ENCODE results near the gene MMP7. TPM values are rescaled to one million over a fixed set of nuclear protein-coding genes. Genes with fewer than 3 reads are reported as not detected.

The MMP7 gene
- total RNA-seq, 2 experiments from 2014 or later = not detected

DNA sequence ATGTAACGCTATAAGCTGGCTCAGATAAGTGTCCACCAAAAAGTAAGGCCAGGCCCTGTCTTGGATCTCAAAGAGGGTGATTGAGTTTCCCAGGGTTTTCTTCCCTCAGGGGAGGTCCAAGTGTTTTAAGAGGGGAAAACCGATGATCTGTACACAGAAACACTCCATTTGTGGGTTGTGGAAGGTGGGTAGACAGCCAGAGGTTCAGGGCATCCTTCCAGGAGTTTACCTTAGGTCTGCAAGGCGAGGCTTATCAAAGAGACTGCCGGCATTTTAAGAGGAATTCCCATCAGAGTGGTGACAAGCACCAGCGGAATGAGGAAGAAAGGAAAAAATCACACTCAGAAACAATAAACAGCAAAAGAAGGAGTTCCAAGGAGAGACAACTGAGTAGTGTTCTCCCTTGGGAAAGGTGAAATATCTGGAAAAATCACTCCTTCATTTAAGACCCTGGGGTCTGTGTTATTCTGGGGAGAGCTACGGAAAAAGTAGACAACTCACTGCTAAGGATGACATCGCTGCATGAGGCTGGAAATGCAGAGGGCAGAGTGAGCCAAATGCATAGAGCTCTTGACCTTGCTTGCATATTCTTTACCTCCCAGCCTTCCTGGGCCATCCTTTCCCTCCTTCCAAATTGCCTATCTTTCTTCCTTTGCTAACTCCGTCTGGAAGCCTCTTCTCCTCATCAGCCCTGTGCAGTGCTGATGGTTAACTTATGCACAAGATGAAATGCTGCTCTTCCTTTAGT is 22.1 kb upstream of the MMP7 start:
- no peak overlapping the region for H3K4me3 Mint-ChIP-seq
- Histone ChIP-seq H3K27me3 (ENCODE audit: control insufficient read depth in 1 of 2, insufficient read depth in 2 of 2, low read length in 2 of 2) (no peaks in the 10 kb centered on the region), H3K27ac (ENCODE audit: low read depth in 1 of 2, low read length in 2 of 2) (no peak overlapping the region), H3K4me3 (ENCODE audit: low read length) (no peak overlapping the region), H3K4me1 (ENCODE audit: insufficient read depth, low read length) (no peaks in the 10 kb centered on the region), H3K36me3 (ENCODE audit: insufficient read depth, low read length) (no peaks in the 10 kb centered on the region), H3K9me3 (ENCODE audit: control insufficient read depth in 1 of 2, insufficient read depth in 1 of 2, low read length in 2 of 2) (no peaks in the 10 kb centered on the region)
- ChIA-PET CTCF (no interaction called here), POLR2A (no interaction called here)
- DNase-seq = no peak
- no peak for ATAC-seq (ENCODE audit: poor library complexity)
- H3K9me3 Mint-ChIP-seq = no peaks in the 10 kb centered on the region
- TF ChIP-seq CTCF (IDR thresholded peaks at IDR 0.05) = no peak
- H3K4me1 Mint-ChIP-seq (ENCODE audit: low read depth) = no peaks in the 10 kb centered on the region
- no peaks in the 10 kb centered on the region for H3K27me3 Mint-ChIP-seq
- intact Hi-C loops (cut with DNase I, micrococcal nuclease) = no loop called here
- no peaks in the 10 kb centered on the region for H3K36me3 Mint-ChIP-seq (ENCODE audit: low read depth)
- H3K27ac Mint-ChIP-seq = no peak overlapping the region

DNA sequence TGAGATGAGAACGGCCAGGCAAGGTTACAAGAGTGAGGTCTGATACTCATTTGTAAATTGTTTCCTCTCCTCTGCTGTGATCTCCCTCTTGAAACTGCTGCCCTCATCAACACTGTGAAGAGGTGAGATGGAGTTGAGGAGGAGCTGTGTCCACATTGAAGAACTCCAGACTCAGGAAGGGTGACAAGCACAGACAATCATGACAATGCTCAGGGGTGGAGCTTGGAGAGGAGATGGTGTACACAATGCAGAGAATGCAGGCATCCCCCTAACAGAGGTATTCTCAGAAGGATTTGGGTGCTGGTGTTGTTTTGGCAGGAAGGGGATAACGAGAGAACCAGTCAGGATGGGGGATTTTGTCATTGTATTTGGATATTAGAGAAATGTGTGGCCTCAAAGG is 21.5 kb upstream of the MMP7 start:
- Histone ChIP-seq H3K4me1 (ENCODE audit: insufficient read depth, low read length) (no peaks in the 10 kb centered on the region), H3K4me3 (ENCODE audit: low read length) (no peak overlapping the region), H3K27me3 (ENCODE audit: control insufficient read depth in 1 of 2, insufficient read depth in 2 of 2, low read length in 2 of 2) (no peaks in the 10 kb centered on the region), H3K27ac (ENCODE audit: low read depth in 1 of 2, low read length in 2 of 2) (no peak overlapping the region), H3K36me3 (ENCODE audit: insufficient read depth, low read length) (no peaks in the 10 kb centered on the region), H3K9me3 (ENCODE audit: control insufficient read depth in 1 of 2, insufficient read depth in 1 of 2, low read length in 2 of 2) (no peaks in the 10 kb centered on the region)
- H3K36me3 Mint-ChIP-seq (ENCODE audit: low read depth) = no peaks in the 10 kb centered on the region
- no peak for ATAC-seq (ENCODE audit: poor library complexity)
- ChIA-PET CTCF (interaction anchor here (0.6 kb wide), 1 partner anchor 76 kb away, joined by 3 read pairs; no protein-coding TSS in a partner anchor), POLR2A (no interaction called here)
- H3K4me3 Mint-ChIP-seq = no peak overlapping the region
- no peak for TF ChIP-seq CTCF (IDR thresholded peaks at IDR 0.05)
- no peaks in the 10 kb centered on the region for H3K27me3 Mint-ChIP-seq
- H3K27ac Mint-ChIP-seq = no peak overlapping the region
- intact Hi-C loops (cut with DNase I, micrococcal nuclease) = no loop called here
- no peaks in the 10 kb centered on the region for H3K4me1 Mint-ChIP-seq (ENCODE audit: low read depth)
- H3K9me3 Mint-ChIP-seq = no peaks in the 10 kb centered on the region
- no peak for DNase-seq

DNA sequence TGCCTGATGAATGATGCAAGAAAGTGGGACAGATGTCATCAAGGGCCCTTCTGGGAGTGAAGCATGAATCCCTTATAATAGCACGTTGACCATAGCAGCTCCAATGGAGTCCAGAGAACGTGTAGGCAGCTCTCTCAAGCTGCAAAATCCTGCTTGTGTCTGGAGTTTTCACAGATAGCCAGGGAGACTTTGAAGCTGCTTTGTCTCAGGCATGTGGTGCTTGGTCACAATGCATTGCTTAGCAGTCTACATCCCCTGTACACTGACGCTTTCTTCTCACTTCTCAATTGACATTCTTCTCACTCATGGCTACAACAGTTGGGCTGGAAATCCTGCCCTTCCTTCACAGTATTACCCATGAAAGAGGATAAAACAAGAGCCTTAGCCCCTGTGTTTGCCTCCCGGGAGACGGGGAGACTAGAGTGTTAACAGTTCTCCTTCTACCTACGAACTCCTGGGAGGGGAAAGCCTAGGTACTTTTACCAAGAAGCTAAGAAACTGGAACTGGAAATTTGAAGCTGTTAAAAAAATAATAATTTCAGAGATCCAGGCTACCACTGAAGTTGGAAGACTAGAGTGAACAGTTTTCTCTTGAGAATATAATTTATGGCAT is 20.7 kb upstream of the MMP7 start:
- intact Hi-C loops (cut with DNase I, micrococcal nuclease) = no loop called here
- no peak overlapping the region for H3K4me3 ChIP-seq (ENCODE audit: low read length)
- Mint-ChIP-seq H3K27ac (no peak overlapping the region), H3K4me3 (no peak overlapping the region), H3K4me1 (ENCODE audit: low read depth) (no peaks in the 10 kb centered on the region), H3K9me3 (no peaks in the 10 kb centered on the region), H3K27me3 (no peaks in the 10 kb centered on the region), H3K36me3 (ENCODE audit: low read depth) (no peaks in the 10 kb centered on the region)
- H3K27ac ChIP-seq (ENCODE audit: low read depth in 1 of 2, low read length in 2 of 2) = no peak overlapping the region
- H3K4me1 ChIP-seq (ENCODE audit: insufficient read depth, low read length) = no peaks in the 10 kb centered on the region
- no peak for ATAC-seq (ENCODE audit: poor library complexity)
- H3K36me3 ChIP-seq (ENCODE audit: insufficient read depth, low read length) = no peaks in the 10 kb centered on the region
- no peak for TF ChIP-seq CTCF (IDR thresholded peaks at IDR 0.05)
- no peak for DNase-seq
- ChIA-PET POLR2A (interaction anchor here (0.8 kb wide), 1 partner anchor 8 kb away, joined by 4 read pairs; no protein-coding TSS in a partner anchor), CTCF (interaction anchor here (0.6 kb wide), 1 partner anchor 76 kb away, joined by 3 read pairs; no protein-coding TSS in a partner anchor)
- no peaks in the 10 kb centered on the region for H3K9me3 ChIP-seq (ENCODE audit: control insufficient read depth in 1 of 2, insufficient read depth in 1 of 2, low read length in 2 of 2)
- H3K27me3 ChIP-seq (ENCODE audit: control insufficient read depth in 1 of 2, insufficient read depth in 2 of 2, low read length in 2 of 2) = no peaks in the 10 kb centered on the region

All from CD4-positive, alpha-beta T cell (primary cell).